HepG2 (cell line): Measurements from ENCODE around the gene RBP5. TPM values are rescaled to one million over a fixed set of nuclear protein-coding genes. Genes with fewer than 3 reads are reported as not detected.

Source experiments
- AHDC1 ChIP-seq: sonication (generic); formaldehyde crosslinking; IDR thresholded peaks from 2 replicates; pipeline ENCODE4 v1.5.1; 2020; ENCODE audit warnings: mild to moderate bottlenecking, missing genetic modification reagents, borderline replicate concordance
- AKAP8 ChIP-seq: sonication (generic); formaldehyde crosslinking; IDR thresholded peaks from 2 replicates; pipeline ENCODE4 v1.5.1; 2020; ENCODE audit warnings: mild to moderate bottlenecking, missing genetic modification reagents
- ATF1 ChIP-seq: IDR thresholded peaks from 2 replicates; pipeline ENCODE4 v1.6.1; 2016; ENCODE audit warnings: mild to moderate bottlenecking, control low read depth
- CENPBD1 ChIP-seq: sonication (generic); formaldehyde crosslinking; IDR thresholded peaks from 2 replicates; pipeline ENCODE4 v1.8.0; 2022; ENCODE audit warnings: missing genetic modification reagents, low read depth, mild to moderate bottlenecking, borderline replicate concordance
- MIER3 ChIP-seq: IDR thresholded peaks from 2 replicates; pipeline ENCODE4 v1.6.1; 2016; ENCODE audit warnings: missing compliant biosample characterization, borderline replicate concordance
- NR2C2 ChIP-seq: sonication (generic); formaldehyde crosslinking; IDR thresholded peaks from 2 replicates; pipeline ENCODE4 v1.4.0; 2020; ENCODE audit warnings: missing genetic modification reagents, mild to moderate bottlenecking, moderate library complexity, borderline replicate concordance
- RFX5 ChIP-seq: IDR thresholded peaks from 2 replicates; pipeline ENCODE4 v1.6.1; 2011; ENCODE audit warnings: low read depth, low read length, improper control_type of control experiment
- ZNF263 ChIP-seq: sonication (generic); formaldehyde crosslinking; IDR thresholded peaks from 2 replicates; pipeline ENCODE4 v1.4.0; 2020; ENCODE audit warnings: missing genetic modification reagents
- ZSCAN29 ChIP-seq: sonication (generic); formaldehyde crosslinking; conservative IDR thresholded peaks from 2 replicates; pipeline ENCODE4 v1.4.0; 2020; ENCODE audit warnings: mild to moderate bottlenecking, missing genetic modification reagents
- polyA plus RNA-seq, 8 experiments: library from polyadenylated mRNA; depleted of rRNA in 3 of 8; stranded (reverse) in 7 of 8; unstranded in 1 of 8; fragments of >200 nt; fragmentation: Illumina TruSeq in 4 of 8; extraction: Trizol in 4 of 8; gene quantifications; 2 replicates each; pipeline versions ENCODE4 v1.2.1 to v1.2.3, GENCODE V29; 2011 to 2016; ENCODE audit warnings: low read depth in 4 of 8, missing spikeins in 1 of 8, mixed read lengths in 1 of 8; ENCODE audit not compliant: insufficient read depth in 1 of 8
- total RNA-seq, 5 experiments: library from RNA; depleted of rRNA; stranded (reverse); fragments of >200 nt; fragmentation: Illumina TruSeq; extraction: Trizol; gene quantifications; 2 replicates each; pipeline ENCODE4 v1.2.3, GENCODE V29; 2016; ENCODE audit warnings: low read depth in 1 of 5
- TF ChIP-seq, protein P1 (sequence below): sonication (generic); formaldehyde crosslinking; IDR thresholded peaks from 2 replicates; pipeline ENCODE4 v1.8.0; 2022; ENCODE audit warnings: mild to moderate bottlenecking, missing genetic modification reagents
- TF ChIP-seq, protein P2 (sequence below): sonication (generic); formaldehyde crosslinking; IDR thresholded peaks from 2 replicates; pipeline ENCODE4 v1.4.0; 2020; ENCODE audit warnings: mild to moderate bottlenecking, missing genetic modification reagents

Gene RBP5
- total and polyA plus RNA-seq, 2 of the 13 experiments (the other 11 are each of a cell fraction or from before 2014, with no cell fraction given), result 13.8 to 19.8 TPM

DNA sequence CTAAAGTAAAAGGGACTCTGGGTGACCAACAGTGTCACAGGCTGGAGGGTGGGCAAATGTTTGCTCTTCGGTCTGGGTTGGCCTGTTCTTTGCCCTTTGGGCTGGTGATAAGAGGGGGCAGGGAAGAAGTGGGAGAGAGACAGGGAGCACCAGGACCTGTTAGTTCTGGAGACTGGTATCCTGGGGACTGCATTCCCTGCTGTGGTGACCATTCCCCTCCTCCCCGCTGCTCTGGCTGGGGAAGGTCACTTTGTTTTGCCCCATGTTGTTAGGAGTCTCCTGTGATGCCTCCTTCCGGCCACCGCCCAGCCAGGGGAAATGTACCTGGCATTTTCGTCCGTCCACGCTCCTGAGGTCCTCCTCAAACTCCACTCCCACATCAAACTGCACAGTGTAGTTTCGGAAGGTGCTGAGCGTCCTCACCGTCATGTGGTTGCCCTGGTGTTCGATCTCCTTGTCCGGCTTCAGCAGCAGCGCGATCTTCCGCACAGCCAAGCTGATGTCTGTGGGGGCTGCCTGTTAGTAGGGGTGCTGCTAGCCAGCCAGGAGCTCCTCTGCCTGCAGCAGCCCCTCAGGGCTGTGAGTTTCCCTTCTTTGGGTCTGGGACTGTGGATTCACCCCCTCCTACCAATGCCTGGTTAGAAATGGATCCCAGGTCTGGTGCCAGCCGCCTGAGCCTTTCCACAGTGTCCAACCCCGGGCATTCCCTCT lies 618 bp downstream of the RBP5 start (continued):
- TF ChIP-seq AHDC1 (CRISPR knock-in tag) (0 out of 2 replicates have a peak, but pooled peaks have one; percentile 35), CENPBD1 (CRISPR knock-in tag) (no peak), NR2C2 (CRISPR knock-in tag) (no peak), MIER3 (CRISPR knock-in tag) (no peak), ZSCAN29 (CRISPR knock-in tag) (no peak), RFX5 (no peak), AKAP8 (CRISPR knock-in tag) (0 out of 2 replicates have a peak, but pooled peaks have one; percentile 49), ZNF263 (CRISPR knock-in tag) (peak; percentile 99), ATF1 (CRISPR knock-in tag) (no peak)
- TF ChIP-seq, protein P1, sequence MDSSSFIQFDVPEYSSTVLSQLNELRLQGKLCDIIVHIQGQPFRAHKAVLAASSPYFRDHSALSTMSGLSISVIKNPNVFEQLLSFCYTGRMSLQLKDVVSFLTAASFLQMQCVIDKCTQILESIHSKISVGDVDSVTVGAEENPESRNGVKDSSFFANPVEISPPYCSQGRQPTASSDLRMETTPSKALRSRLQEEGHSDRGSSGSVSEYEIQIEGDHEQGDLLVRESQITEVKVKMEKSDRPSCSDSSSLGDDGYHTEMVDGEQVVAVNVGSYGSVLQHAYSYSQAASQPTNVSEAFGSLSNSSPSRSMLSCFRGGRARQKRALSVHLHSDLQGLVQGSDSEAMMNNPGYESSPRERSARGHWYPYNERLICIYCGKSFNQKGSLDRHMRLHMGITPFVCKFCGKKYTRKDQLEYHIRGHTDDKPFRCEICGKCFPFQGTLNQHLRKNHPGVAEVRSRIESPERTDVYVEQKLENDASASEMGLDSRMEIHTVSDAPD (CRISPR knock-in tag), result no peak
- TF ChIP-seq, protein P2, sequence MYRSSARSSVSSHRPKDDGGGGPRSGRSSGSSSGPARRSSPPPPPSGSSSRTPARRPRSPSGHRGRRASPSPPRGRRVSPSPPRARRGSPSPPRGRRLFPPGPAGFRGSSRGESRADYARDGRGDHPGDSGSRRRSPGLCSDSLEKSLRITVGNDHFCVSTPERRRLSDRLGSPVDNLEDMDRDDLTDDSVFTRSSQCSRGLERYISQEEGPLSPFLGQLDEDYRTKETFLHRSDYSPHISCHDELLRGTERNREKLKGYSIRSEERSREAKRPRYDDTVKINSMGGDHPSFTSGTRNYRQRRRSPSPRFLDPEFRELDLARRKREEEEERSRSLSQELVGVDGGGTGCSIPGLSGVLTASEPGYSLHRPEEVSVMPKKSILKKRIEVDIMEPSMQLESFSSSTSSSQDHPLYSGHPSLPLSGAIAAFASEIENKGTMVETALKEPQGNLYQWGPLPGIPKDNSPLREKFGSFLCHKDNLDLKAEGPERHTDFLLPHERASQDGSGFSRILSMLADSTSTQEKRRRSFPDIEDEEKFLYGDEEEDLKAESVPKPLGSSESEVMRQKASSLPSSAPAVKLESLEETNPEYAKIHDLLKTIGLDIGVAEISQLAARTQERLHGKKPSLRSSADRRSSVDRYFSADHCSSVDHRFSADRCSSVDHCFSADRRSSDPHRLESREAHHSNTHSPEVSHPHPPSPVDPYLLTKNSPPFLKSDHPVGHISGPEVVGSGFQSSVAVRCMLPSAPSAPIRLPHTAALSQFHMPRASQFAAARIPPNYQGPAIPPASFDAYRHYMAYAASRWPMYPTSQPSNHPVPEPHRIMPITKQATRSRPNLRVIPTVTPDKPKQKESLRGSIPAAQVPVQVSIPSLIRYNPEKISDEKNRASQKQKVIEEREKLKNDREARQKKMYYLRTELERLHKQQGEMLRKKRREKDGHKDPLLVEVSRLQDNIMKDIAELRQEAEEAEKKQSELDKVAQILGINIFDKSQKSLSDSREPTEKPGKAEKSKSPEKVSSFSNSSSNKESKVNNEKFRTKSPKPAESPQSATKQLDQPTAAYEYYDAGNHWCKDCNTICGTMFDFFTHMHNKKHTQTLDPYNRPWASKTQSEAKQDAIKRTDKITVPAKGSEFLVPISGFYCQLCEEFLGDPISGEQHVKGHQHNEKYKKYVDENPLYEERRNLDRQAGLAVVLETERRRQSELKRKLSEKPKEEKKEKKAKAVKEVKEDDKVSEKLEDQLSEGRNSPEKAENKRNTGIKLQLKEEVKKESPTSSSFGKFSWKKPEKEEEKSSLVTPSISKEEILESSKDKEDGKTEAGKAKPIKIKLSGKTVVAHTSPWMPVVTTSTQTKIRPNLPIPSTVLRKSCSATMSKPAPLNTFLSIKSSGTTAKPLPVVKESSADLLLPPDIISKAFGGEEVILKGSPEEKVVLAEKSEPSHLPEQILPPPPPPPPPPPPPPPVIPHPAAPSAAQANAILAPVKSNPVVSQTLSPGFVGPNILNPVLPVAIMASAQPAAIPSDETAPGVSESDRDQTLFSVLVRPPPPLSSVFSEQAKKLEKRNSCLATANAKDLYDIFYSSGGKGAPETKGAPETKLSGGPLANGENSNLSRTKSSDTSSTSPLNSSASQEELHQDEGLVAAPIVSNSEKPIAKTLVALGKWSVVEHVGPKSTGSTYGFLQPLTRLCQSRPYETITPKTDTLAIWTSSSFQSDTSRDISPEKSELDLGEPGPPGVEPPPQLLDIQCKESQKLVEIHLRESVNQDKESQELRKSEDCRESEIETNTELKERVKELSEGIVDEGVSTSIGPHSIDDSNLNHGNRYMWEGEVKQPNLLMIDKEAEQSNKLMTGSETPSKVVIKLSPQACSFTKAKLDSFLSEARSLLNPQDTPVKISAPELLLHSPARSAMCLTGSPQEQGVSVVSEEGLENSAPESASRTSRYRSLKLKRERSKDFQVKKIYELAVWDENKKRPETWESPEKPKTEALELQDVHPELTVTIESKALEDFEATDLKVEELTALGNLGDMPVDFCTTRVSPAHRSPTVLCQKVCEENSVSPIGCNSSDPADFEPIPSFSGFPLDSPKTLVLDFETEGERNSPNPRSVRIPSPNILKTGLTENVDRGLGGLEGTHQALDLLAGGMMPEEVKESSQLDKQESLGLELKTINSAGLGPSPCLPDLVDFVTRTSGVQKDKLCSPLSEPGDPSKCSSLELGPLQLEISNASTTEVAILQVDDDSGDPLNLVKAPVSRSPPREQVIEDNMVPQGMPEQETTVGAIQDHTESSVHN (CRISPR knock-in tag), result no peak; the same call in 1 of the 2 replicates
